Prostate gland (tissue), 2 donors: ENCODE data around the gene USP22.

Source experiments
- CTCF ChIP-seq, 4 experiments: fragments of 200-600 bp in 2 of 4; fragments of 450-650 bp in 2 of 4; sonication (generic) in 2 of 4; IDR thresholded peaks; 1 replicate in 3 of 4; 2 replicates in 1 of 4; pipeline ENCODE4 v1.5.1; 2016 to 2019; ENCODE audit warnings: antibody characterized with exemption in 4 of 4, mild to moderate bottlenecking in 2 of 4, moderate library complexity in 2 of 4
- POLR2A ChIP-seq: fragments of 450-650 bp; IDR thresholded peaks from one replicate; pipeline ENCODE4 v1.6.1; 2016; ENCODE audit warnings: antibody characterized with exemption, mild to moderate bottlenecking

GRCh38 chr17:21018894-21019293, 23.9 kb downstream of the USP22 start:
- TF ChIP-seq POLR2A (no peak), CTCF (IDR thresholded peaks at IDR 0.05) (no peak)
